ENCODE data around the gene DOCK11.

DNA sequence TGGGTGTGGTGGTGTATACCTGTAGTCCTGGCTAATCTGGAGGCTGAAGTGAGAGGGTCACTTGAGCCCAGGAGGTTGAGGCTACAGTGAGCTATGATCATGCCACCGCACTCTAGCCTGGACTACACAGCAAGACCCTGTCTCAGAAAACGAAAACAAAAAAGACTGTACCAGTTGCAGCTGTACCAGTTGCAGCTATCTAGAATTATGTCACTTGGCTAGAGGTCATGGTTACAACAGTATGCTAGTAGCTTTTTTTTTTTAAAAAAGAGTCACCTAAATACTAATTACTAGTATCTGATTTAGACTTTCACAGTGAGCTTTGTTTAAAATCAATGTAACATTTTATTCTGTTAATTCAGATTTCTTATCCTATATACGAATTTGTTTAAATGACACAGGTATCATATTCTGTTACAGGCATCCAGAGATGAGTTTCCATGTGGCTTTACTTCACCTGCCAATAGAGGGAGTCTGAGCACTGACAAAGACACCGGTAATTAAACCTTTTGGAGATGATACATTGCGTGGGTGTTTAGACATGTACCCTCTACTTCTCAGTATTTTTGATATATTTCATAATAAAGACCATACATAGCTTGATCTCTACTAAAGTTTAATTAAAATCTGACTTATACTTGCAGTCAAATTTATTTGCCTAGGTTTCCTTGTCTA lies 131.6 kb downstream of the DOCK11 start:
- no peak for TF ChIP-seq CTCF (IDR thresholded peaks at IDR 0.05; ENCODE audit: insufficient read depth, low read length)
- no peak for TF ChIP-seq POLR2AphosphoS5 (IDR thresholded peaks at IDR 0.05; ENCODE audit: low read depth)
